ENCODE data around the gene SENP3. TPM values are rescaled to one million over a fixed set of nuclear protein-coding genes. Genes with fewer than 3 reads are reported as not detected.

Gene SENP3
- polyA plus RNA-seq, 2 of the 4 experiments (the other 2 are of a cell fraction), result 114 to 150 TPM

DNA sequence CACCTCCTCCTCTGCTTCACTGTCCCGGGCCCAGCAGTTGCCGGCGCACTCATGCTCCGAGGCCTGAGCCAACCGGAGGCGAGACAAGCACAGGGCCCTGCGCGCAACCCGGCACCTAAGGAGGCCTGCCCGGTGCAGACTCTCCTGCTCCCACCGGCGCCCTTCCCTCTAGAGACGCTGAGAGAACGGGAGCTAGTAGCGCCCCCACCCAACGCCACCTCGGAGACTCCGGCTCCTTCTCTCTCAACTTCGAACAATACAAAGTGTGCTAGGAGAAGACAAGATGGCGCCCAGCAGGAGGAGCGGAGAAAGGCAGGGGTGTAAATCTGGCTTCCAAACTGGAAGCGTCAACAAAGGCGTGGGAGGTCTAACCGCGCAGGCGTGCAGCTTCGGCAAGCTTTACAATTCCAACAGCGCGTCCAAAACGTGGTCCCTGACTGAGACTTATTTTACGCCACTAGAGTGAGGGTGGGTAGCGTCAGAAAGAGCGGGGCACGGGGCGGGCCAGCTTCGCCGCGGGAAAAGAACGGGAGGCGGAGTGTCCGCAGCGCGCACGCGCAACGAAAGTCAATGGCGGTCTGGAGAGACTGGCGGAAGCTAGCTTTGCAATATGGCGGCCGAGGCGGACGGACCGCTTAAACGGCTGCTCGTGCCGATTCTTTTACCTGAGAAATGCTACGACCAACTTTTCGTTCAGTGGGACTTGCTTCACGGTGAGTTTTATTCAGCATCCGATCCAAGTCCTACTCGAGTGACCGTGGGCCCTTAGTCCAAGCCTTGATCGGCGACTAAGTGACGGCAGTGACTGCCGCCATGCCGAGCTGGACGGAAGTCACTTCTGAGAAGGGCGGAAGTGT lies 21.8 kb downstream of the SENP3 start, which contains the start of gene MPDU1 (continued):
- TF ChIP-seq, protein P1, sequence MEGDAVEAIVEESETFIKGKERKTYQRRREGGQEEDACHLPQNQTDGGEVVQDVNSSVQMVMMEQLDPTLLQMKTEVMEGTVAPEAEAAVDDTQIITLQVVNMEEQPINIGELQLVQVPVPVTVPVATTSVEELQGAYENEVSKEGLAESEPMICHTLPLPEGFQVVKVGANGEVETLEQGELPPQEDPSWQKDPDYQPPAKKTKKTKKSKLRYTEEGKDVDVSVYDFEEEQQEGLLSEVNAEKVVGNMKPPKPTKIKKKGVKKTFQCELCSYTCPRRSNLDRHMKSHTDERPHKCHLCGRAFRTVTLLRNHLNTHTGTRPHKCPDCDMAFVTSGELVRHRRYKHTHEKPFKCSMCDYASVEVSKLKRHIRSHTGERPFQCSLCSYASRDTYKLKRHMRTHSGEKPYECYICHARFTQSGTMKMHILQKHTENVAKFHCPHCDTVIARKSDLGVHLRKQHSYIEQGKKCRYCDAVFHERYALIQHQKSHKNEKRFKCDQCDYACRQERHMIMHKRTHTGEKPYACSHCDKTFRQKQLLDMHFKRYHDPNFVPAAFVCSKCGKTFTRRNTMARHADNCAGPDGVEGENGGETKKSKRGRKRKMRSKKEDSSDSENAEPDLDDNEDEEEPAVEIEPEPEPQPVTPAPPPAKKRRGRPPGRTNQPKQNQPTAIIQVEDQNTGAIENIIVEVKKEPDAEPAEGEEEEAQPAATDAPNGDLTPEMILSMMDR (IDR thresholded peaks at IDR 0.05), result no peak
- TF ChIP-seq, protein P2, sequence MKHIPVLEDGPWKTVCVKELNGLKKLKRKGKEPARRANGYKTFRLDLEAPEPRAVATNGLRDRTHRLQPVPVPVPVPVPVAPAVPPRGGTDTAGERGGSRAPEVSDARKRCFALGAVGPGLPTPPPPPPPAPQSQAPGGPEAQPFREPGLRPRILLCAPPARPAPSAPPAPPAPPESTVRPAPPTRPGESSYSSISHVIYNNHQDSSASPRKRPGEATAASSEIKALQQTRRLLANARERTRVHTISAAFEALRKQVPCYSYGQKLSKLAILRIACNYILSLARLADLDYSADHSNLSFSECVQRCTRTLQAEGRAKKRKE (CRISPR knock-in tag; IDR thresholded peaks at IDR 0.05; ENCODE audit: low read depth), result peak; percentile 97
- TF ChIP-seq EP300 (IDR thresholded peaks at IDR 0.05), result no peak
- peak; percentile 97 for TF ChIP-seq TP53 (CRISPR knock-in tag; IDR thresholded peaks at IDR 0.05)
- TF ChIP-seq, protein P3, sequence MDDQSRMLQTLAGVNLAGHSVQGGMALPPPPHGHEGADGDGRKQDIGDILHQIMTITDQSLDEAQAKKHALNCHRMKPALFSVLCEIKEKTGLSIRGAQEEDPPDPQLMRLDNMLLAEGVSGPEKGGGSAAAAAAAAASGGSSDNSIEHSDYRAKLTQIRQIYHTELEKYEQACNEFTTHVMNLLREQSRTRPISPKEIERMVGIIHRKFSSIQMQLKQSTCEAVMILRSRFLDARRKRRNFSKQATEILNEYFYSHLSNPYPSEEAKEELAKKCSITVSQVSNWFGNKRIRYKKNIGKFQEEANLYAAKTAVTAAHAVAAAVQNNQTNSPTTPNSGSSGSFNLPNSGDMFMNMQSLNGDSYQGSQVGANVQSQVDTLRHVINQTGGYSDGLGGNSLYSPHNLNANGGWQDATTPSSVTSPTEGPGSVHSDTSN (IDR thresholded peaks at IDR 0.05), result 0 out of 2 replicates have a peak, but pooled peaks have one; percentile 41
- peak; percentile 78 for TF ChIP-seq KDM5A (IDR thresholded peaks at IDR 0.05)
- peak; percentile 69; the same call in 1 of the 2 replicates for TF ChIP-seq TFCP2L1 (CRISPR knock-in tag; IDR thresholded peaks at IDR 0.05)
- TF ChIP-seq JUNB (IDR thresholded peaks at IDR 0.05), result no peak
- no peak; the same call in 1 of the 2 replicates for TF ChIP-seq POLR2AphosphoS2 (conservative IDR thresholded peaks at IDR 0.05; ENCODE audit: low read length)
- peak; percentile 82; the same call in 1 of the 2 replicates for TF ChIP-seq RARB (CRISPR knock-in tag; IDR thresholded peaks at IDR 0.05)
- TF ChIP-seq MAX (IDR thresholded peaks at IDR 0.05), result peak; percentile 99
- TF ChIP-seq ZFP36 (IDR thresholded peaks at IDR 0.05; ENCODE audit: borderline replicate concordance, partially characterized antibody), result no peak
- TF ChIP-seq MAFK (IDR thresholded peaks at IDR 0.05; ENCODE audit: partially characterized antibody), result no peak
- TF ChIP-seq BHLHE40 (IDR thresholded peaks at IDR 0.05; ENCODE audit: low read depth, low read length), result peak; percentile 2; the same call in 1 of the 2 replicates
- no peak for TF ChIP-seq NR3C1 (IDR thresholded peaks at IDR 0.05)
- TF ChIP-seq, protein P4, sequence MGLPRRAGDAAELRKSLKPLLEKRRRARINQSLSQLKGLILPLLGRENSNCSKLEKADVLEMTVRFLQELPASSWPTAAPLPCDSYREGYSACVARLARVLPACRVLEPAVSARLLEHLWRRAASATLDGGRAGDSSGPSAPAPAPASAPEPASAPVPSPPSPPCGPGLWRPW (IDR thresholded peaks at IDR 0.05), result no peak
- peak; percentile 86 for TF ChIP-seq ZNF302 (CRISPR knock-in tag; IDR thresholded peaks at IDR 0.05)
- 0 out of 2 replicates have a peak, but pooled peaks have one; percentile 39 for TF ChIP-seq GATA3 (IDR thresholded peaks at IDR 0.05; ENCODE audit: borderline replicate concordance)
- no peak for TF ChIP-seq ESRRA (IDR thresholded peaks at IDR 0.05; ENCODE audit: borderline replicate concordance, low read length)
- no peak for TF ChIP-seq KDM1A (IDR thresholded peaks at IDR 0.05; ENCODE audit: low read depth)
- TF ChIP-seq, protein P5, sequence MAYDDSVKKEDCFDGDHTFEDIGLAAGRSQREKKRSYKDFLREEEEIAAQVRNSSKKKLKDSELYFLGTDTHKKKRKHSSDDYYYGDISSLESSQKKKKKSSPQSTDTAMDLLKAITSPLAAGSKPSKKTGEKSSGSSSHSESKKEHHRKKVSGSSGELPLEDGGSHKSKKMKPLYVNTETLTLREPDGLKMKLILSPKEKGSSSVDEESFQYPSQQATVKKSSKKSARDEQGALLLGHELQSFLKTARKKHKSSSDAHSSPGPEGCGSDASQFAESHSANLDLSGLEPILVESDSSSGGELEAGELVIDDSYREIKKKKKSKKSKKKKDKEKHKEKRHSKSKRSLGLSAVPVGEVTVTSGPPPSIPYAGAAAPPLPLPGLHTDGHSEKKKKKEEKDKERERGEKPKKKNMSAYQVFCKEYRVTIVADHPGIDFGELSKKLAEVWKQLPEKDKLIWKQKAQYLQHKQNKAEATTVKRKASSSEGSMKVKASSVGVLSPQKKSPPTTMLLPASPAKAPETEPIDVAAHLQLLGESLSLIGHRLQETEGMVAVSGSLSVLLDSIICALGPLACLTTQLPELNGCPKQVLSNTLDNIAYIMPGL (CRISPR knock-in tag; IDR thresholded peaks at IDR 0.05; ENCODE audit: borderline replicate concordance), result peak; percentile 92; the same call in 1 of the 2 replicates
- peak; percentile 57 for TF ChIP-seq USF2 (IDR thresholded peaks at IDR 0.05)
- TF ChIP-seq RNF2 (IDR thresholded peaks at IDR 0.05; ENCODE audit: borderline replicate concordance, low read depth), result no peak
- peak; percentile 86 for TF ChIP-seq FOXS1 (CRISPR knock-in tag; IDR thresholded peaks at IDR 0.05)
- TF ChIP-seq ZSCAN20 (CRISPR knock-in tag; IDR thresholded peaks at IDR 0.05), result peak; percentile 91

Measured in A549 (cell line).